Esophagus (tissue), 2 donors: ENCODE data around the gene NPNT. TPM values are rescaled to one million over a fixed set of nuclear protein-coding genes. Genes with fewer than 3 reads are reported as not detected.
"Not testable (repeated sequence)": the region's sequence is repeated elsewhere in the genome, so short reads cannot be mapped to it uniquely, and the experiment has no call there.

Source experiments
- H3K27ac ChIP-seq, 2 donors: one replicate each; pipeline ENCODE4 v1.5.1; 2013; ENCODE audit warnings: low read depth in 2 of 2, mild to moderate bottlenecking in 2 of 2, inconsistent platforms in 1 of 2, low read length in 1 of 2, moderate library complexity in 1 of 2
- H3K27me3 ChIP-seq, 2 donors: one replicate each; pipeline ENCODE4 v1.6.1; 2013; ENCODE audit warnings: low read length in 2 of 2, control low read depth in 1 of 2, mild to moderate bottlenecking in 1 of 2; ENCODE audit not compliant: insufficient read depth in 2 of 2, control insufficient read depth in 1 of 2
- H3K36me3 ChIP-seq, 2 donors: one replicate each; pipeline ENCODE4 v1.6.1; 2013; ENCODE audit warnings: low read length in 1 of 2; ENCODE audit not compliant: control insufficient read depth in 2 of 2, insufficient read depth in 2 of 2
- H3K4me1 ChIP-seq, 2 donors: one replicate each; pipeline ENCODE4 v1.6.1; 2013; ENCODE audit warnings: low read length in 1 of 2; ENCODE audit not compliant: control insufficient read depth in 2 of 2, insufficient read depth in 2 of 2
- H3K4me3 ChIP-seq, 2 donors: one replicate each; pipeline ENCODE4 v1.5.1; 2013; ENCODE audit warnings: low read length in 2 of 2, mild to moderate bottlenecking in 2 of 2, low read depth in 1 of 2, moderate library complexity in 1 of 2
- H3K9me3 ChIP-seq, 2 donors: one replicate each; pipeline ENCODE4 v1.6.1; 2013; ENCODE audit warnings: mild to moderate bottlenecking in 2 of 2, low read depth in 1 of 2, low read length in 1 of 2, moderate library complexity in 1 of 2; ENCODE audit not compliant: control insufficient read depth in 2 of 2, insufficient read depth in 1 of 2
- WGBS, 2 donors: extraction: QIAGEN DNeasy Blood & Tissue Kit; methylation state at CpG; one replicate each; pipeline ENCODE4 v1.1.7; 2013; 5-methylcytosine and 5-hydroxymethylcytosine counted together
- polyA plus RNA-seq, 2 donors: library from polyadenylated mRNA; stranded (reverse); fragments of 200-250 nt; gene quantifications; one replicate each; pipeline ENCODE4 v1.2.3, GENCODE V29; 2013
- donor health status: healthy with polysubstance abuse.
- donor health status: Bipolar disorder and iron deficiency.

Gene NPNT, protein sequence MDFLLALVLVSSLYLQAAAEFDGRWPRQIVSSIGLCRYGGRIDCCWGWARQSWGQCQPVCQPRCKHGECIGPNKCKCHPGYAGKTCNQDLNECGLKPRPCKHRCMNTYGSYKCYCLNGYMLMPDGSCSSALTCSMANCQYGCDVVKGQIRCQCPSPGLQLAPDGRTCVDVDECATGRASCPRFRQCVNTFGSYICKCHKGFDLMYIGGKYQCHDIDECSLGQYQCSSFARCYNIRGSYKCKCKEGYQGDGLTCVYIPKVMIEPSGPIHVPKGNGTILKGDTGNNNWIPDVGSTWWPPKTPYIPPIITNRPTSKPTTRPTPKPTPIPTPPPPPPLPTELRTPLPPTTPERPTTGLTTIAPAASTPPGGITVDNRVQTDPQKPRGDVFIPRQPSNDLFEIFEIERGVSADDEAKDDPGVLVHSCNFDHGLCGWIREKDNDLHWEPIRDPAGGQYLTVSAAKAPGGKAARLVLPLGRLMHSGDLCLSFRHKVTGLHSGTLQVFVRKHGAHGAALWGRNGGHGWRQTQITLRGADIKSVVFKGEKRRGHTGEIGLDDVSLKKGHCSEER
- 10 to 100 TPM; 11.2 to 15.6 TPM for polyA plus RNA-seq

DNA sequence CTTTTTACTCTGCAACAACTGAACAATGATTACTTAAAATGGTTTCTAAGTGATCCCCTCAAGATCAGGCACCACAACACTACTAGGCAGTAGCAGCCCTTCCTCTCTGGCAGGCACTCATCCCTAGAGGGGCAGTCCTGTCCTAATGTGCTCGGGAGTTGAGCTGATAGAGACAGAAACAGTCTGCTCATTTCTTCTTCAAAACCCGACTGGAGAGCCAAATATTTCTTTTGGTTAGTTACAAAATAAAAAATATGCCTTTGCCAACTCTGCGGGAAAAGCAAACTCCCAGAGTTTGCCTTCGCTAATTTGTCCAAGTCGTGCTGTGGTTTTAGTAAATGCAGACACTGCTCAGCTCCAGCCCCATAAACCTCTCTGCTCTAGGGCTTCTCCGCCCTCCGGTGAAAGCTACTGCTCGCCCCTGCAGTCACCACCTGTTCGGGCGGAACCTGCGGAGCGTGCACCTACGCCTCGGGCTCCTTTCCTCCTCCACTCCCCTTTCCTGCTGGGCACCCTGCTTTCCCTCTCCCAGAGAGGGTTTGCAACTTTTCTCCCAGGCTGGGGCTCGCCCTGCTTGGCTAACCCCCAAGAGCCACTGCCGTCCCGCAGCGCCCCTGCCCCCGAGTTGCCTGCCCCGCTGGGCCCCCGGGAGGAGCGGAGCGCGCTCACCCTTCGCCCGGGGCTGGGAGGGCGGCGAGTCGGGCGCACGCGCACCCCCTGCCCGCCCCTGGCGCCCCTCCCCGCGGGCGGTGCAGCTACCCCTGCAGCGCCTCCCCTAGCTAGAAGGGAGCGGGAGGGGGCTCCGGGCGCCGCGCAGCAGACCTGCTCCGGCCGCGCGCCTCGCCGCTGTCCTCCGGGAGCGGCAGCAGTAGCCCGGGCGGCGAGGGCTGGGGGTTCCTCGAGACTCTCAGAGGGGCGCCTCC is at the start of gene NPNT:
Gene NPNT, plus strand, starts transcription at position 812 of the 923 bp plus-strand sequence. CDS start 182 bp downstream, outside the sequence.
- Histone ChIP-seq H3K4me1 (peaks cover 0 to 5% of the 10 kb centered on the region in 2 donors), H3K27me3 (peaks cover 0 to 2% of the 10 kb centered on the region in 2 donors), H3K27ac (peak within 1 kb of the TSS; percentile 52 to 62), H3K36me3 (no peaks in the 10 kb centered on the region), H3K4me3 (peak within 1 kb of the TSS; percentile 63), H3K9me3 (no peaks in the 10 kb centered on the region)
- 2% methylated on average over 49 to 56 of the region's 56 CpGs for WGBS, 2 donors

DNA sequence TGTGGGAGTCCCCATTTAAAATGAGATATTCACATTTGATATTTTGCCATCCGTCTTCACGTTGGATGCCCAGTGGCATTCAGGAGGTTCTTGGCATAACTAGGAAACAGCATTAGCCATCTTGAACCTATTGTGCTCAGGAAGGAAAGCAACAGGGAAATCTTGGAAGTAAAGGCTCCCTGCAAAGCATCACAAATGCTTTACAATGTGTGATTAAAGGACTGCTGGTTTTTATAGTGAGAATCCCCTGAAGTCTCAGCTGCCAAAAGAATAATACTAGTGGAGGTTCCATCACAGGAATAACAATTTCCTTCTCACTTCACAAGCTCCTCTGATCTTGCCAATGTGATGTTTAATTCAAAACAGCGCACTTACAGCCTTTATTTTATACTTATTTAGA is 49.7 kb upstream of the NPNT start:
- 83 to 86% methylated on average over 3 of the region's 3 CpGs for WGBS, 2 donors
- Histone ChIP-seq H3K27me3 (no peaks in the 10 kb centered on the region), H3K27ac (no peak overlapping the region), H3K9me3 (no peaks in the 10 kb centered on the region), H3K4me3 (no peak overlapping the region), H3K4me1 (no peaks in the 10 kb centered on the region), H3K36me3 (peaks cover 0 to 7% of the 10 kb centered on the region in 2 donors)

DNA sequence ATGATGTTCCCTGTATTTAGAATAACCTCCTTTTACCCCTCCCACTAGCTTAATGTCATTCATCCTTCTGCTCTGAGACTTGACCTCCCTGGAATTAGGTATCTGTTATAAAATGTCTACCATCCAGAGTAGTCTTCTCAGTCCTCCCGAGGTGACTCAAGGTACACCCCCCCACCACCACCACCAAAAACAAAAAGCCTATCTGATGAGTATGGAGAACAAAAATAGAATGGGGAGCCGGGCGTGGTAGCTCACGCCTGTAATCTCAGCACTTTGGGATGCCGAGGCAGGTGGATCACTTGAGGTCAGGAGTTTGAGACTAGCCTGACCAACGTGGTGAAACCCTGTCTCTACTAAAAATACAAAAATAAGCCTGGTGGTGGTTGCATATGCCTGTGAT is 46.9 kb upstream of the NPNT start:
- H3K4me3 ChIP-seq, H3K27me3 ChIP-seq, H3K9me3 ChIP-seq, H3K4me1 ChIP-seq, H3K27ac ChIP-seq, H3K36me3 ChIP-seq: not testable (repeated sequence)
- WGBS, 2 donors: 91 to 92% methylated on average over 6 of the region's 6 CpGs

DNA sequence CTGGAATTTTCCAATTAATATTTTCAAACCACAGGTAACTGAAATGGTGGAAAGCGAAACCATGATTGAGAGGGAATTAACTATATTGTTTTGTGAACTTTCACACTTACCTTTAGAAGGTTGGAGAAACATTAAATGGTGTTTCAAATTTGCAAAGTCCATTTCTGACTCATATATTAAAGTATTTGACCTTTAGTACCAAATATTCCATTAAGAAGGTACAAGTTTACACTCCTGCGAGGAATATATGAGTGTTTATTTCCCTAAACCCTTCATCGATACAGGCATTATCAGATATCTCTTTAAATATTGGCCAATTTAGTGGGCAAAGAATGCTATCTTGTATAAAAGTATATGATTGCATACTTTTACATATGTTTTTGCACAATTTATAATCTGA is 44.1 kb upstream of the NPNT start:
- Histone ChIP-seq H3K9me3 (no peaks in the 10 kb centered on the region), H3K4me3 (no peak overlapping the region), H3K27ac (no peak overlapping the region), H3K4me1 (no peaks in the 10 kb centered on the region), H3K27me3 (no peaks in the 10 kb centered on the region), H3K36me3 (peaks cover 0 to 3% of the 10 kb centered on the region in 2 donors)
- WGBS, 2 donors: 85 to 98% methylated on average over 3 of the region's 3 CpGs

DNA sequence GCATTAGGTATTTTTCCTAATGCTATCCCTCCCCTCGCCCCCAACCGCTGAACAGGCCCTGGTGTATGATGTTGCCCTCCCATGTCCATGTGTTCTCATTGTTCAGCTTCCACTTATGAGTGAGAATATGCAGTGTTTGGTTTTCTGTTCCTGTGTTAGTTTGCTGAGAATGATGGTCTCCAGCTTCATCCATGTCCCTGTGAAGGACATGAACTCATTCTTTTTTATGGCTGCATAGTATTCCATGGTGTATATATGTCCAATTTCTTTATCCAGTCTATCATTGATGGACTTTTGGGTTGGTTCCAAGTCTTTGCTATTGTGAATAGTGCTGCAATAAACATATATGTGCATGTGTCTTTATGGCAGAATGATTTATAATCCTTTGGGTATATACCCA is 43.0 kb upstream of the NPNT start:
- H3K4me1 ChIP-seq, H3K4me3 ChIP-seq, H3K27ac ChIP-seq, H3K9me3 ChIP-seq, H3K36me3 ChIP-seq, H3K27me3 ChIP-seq: not testable (repeated sequence)
- 96 to 99% methylated on average over 2 of the region's 2 CpGs for WGBS, 2 donors

DNA sequence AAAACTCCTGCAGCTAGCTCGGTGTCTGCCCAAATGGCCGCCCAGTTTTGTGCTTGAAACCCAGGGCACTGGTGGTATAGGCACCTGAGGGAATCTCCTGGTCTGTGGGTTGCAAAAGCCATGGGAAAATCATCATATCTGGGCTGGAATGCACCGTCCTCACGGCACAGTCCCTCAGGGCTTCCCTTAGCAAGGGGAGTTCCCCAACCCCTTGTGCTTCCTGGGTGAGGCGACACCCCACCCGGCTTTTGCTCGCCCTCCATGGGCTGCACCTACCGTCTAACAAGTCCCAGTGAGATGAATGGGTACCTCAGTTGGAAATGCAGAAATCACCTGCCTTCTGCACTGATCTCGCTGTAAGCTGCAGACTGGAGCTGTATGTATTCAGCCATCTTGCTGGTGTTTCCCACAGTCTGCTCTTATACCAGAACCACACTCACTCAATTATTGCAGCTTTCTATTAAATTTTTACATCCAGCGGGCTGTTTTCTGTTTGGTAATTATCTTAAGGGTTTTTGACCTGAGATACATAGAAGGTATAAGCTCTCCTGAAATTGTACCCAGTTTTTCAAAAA is 36.7 kb upstream of the NPNT start:
- no peak overlapping the region for H3K4me3 ChIP-seq
- H3K27ac ChIP-seq: no peak overlapping the region
- H3K27me3 ChIP-seq: no peaks in the 10 kb centered on the region
- WGBS, 2 donors: 91 to 93% methylated on average over 10 of the region's 10 CpGs
- H3K36me3 ChIP-seq: no peaks in the 10 kb centered on the region
- peaks cover 0 to 5% of the 10 kb centered on the region in 2 donors for H3K9me3 ChIP-seq
- peaks cover 0 to 3% of the 10 kb centered on the region in 2 donors for H3K4me1 ChIP-seq

DNA sequence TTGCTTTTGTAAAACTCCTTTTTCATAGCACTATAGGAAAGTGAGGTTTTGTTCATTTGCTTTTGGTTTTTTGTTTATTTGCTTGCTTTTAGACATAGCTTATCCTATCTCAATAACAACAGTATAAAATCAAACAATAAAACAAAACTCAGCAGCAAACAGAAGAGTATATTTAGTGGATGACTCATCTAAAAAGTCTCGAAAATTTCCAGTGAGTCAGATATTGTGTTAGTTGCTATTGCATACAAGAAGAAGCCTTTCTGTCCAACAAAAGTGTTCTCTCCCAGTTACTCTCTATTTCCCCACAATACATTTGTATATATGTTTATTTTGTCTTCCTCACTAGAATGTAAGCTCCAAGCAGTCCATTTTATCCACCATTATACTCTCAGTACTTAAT is 36.0 kb upstream of the NPNT start:
- Histone ChIP-seq H3K4me1 (peaks cover 0 to 3% of the 10 kb centered on the region in 2 donors), H3K36me3 (no peaks in the 10 kb centered on the region), H3K27me3 (no peaks in the 10 kb centered on the region), H3K27ac (no peak overlapping the region), H3K9me3 (peaks cover 0 to 5% of the 10 kb centered on the region in 2 donors), H3K4me3 (no peak overlapping the region)
- WGBS, 2 donors: 20 to 33% methylated on average over 1 of the region's 1 CpG

DNA sequence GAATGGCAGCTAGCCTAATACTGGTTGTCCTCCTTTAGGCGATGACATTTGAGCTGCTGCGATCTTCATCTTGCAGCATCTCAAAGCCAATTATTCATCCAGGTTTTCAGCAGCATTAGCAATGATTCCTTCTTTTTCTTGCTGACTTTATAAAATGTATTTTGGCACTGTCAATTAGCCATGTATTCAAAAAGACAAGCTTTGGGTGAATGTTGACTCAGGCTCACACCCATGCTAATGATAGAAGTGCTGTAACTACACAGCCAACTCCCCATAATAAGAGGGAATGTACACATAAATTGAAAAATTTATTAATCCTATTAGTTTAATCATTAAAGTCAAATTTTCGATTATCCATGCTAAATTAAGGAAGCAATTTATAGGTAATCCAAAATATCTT is 24.3 kb upstream of the NPNT start:
- H3K4me3 ChIP-seq: no peak overlapping the region
- H3K27ac ChIP-seq: no peak overlapping the region
- 57 to 61% methylated on average over 3 of the region's 3 CpGs for WGBS, 2 donors
- H3K4me1 ChIP-seq: no peaks in the 10 kb centered on the region
- H3K9me3 ChIP-seq: no peaks in the 10 kb centered on the region
- H3K36me3 ChIP-seq: no peaks in the 10 kb centered on the region
- no peaks in the 10 kb centered on the region for H3K27me3 ChIP-seq

DNA sequence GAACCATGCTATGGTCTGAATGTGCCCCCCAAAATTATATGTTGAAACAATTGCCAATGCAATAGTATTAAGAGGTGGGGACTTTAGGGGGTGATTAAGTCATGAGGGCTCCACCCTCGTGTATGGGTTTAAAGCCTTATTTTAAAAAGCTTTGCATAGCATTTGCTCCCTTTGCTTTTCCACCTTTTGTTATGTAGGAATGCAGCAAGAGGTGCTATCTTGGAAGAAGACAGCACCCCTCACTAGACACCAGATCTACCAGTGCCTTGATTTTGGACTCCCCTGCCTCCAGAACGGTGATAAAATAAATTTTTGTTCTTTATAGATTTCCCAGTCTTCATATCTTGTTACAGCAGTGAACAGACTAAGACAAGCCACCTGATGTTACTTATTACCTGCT is 23.3 kb upstream of the NPNT start:
- Histone ChIP-seq H3K4me1 (no peaks in the 10 kb centered on the region), H3K4me3 (no peak overlapping the region), H3K27me3 (no peaks in the 10 kb centered on the region), H3K36me3 (no peaks in the 10 kb centered on the region), H3K9me3 (no peaks in the 10 kb centered on the region), H3K27ac (no peak overlapping the region)
- 79 to 83% methylated on average over 2 of the region's 2 CpGs for WGBS, 2 donors
